Measurements from ENCODE around the gene ZNF318. TPM values are rescaled to one million over a fixed set of nuclear protein-coding genes. Genes with fewer than 3 reads are reported as not detected.

The ZNF318 gene
- total RNA-seq, 1 experiment from 2014 or later = 17.1 TPM

DNA sequence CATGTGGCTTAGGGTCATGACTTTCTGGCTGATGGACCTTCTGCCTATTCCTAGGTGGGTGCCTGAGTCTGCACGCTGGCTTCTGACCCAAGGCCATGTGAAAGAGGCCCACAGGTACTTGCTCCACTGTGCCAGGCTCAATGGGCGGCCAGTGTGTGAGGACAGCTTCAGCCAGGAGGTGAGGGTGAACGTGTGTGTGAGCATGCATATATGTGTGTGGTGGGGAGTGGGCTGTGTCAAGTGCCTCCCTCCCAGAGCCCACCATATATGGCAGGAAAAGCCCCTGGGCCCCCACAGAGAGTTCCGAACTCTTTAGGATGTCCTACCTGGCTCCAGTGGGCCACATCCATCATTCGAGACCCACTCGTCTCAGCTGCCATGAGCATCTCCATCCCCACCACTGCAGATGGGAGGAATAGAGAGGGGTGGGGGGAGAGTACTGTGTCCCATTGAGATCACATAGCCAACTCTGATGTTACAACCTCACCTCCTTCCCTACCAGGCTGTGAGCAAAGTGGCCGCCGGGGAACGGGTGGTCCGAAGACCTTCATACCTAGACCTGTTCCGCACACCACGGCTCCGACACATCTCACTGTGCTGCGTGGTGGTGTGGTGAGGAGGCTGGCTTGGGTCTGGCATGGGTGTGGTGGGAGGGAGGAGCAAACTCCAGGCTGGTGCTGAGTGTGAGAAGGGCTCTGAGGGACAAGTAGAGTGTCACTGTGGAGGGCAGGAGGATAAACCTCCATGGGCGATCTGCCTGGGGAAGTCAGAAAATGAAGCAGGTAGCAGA, 68.2 kb downstream of the ZNF318 start:
- no peak overlapping the region for H3K27ac ChIP-seq
- no peak overlapping the region for H3K4me3 ChIP-seq
- BruUV-seq (replicated peaks) = no TSS peak
- POLR2A ChIA-PET (ENCODE audit: unreplicated experiment) = interaction anchor here (0.7 kb wide), 1 partner anchor 1109 kb away, joined by 4 read pairs; no protein-coding TSS in a partner anchor
- H3K9me3 ChIP-seq (ENCODE audit: insufficient read depth, low read depth) = no peaks in the 10 kb centered on the region
- H3K9me2 ChIP-seq (ENCODE audit: insufficient read depth) = no peaks in the 10 kb centered on the region
- no peaks in the 10 kb centered on the region for H3K4me1 ChIP-seq (replicated peaks; ENCODE audit: insufficient read depth)
- no peak overlapping the region for H3K4me2 ChIP-seq
- intact Hi-C loops (cut with micrococcal nuclease; ENCODE audit: unreplicated experiment) = no loop called here
- no peaks in the 10 kb centered on the region for H3K36me3 ChIP-seq (ENCODE audit: low read depth)
- no peak for DNase-seq
- no peak overlapping the region for H2AFZ ChIP-seq
- H4K20me1 ChIP-seq (ENCODE audit: insufficient read depth) = no peaks in the 10 kb centered on the region
- TF ChIP-seq EZH2 (IDR thresholded peaks at IDR 0.05; ENCODE audit: low read depth) = no peak
- TF ChIP-seq, protein P1, sequence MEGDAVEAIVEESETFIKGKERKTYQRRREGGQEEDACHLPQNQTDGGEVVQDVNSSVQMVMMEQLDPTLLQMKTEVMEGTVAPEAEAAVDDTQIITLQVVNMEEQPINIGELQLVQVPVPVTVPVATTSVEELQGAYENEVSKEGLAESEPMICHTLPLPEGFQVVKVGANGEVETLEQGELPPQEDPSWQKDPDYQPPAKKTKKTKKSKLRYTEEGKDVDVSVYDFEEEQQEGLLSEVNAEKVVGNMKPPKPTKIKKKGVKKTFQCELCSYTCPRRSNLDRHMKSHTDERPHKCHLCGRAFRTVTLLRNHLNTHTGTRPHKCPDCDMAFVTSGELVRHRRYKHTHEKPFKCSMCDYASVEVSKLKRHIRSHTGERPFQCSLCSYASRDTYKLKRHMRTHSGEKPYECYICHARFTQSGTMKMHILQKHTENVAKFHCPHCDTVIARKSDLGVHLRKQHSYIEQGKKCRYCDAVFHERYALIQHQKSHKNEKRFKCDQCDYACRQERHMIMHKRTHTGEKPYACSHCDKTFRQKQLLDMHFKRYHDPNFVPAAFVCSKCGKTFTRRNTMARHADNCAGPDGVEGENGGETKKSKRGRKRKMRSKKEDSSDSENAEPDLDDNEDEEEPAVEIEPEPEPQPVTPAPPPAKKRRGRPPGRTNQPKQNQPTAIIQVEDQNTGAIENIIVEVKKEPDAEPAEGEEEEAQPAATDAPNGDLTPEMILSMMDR (conservative IDR thresholded peaks at IDR 0.05) = no peak
- no peaks in the 10 kb centered on the region for H3F3A ChIP-seq (ENCODE audit: insufficient read depth, low read depth)
- no peaks in the 10 kb centered on the region for H3K79me2 ChIP-seq (ENCODE audit: low read depth)
- CTCF ChIA-PET = no interaction called here
- H3K27me3 ChIP-seq (ENCODE audit: insufficient read depth, low read depth) = no peaks in the 10 kb centered on the region; the same call in 1 of the 2 replicates

DNA sequence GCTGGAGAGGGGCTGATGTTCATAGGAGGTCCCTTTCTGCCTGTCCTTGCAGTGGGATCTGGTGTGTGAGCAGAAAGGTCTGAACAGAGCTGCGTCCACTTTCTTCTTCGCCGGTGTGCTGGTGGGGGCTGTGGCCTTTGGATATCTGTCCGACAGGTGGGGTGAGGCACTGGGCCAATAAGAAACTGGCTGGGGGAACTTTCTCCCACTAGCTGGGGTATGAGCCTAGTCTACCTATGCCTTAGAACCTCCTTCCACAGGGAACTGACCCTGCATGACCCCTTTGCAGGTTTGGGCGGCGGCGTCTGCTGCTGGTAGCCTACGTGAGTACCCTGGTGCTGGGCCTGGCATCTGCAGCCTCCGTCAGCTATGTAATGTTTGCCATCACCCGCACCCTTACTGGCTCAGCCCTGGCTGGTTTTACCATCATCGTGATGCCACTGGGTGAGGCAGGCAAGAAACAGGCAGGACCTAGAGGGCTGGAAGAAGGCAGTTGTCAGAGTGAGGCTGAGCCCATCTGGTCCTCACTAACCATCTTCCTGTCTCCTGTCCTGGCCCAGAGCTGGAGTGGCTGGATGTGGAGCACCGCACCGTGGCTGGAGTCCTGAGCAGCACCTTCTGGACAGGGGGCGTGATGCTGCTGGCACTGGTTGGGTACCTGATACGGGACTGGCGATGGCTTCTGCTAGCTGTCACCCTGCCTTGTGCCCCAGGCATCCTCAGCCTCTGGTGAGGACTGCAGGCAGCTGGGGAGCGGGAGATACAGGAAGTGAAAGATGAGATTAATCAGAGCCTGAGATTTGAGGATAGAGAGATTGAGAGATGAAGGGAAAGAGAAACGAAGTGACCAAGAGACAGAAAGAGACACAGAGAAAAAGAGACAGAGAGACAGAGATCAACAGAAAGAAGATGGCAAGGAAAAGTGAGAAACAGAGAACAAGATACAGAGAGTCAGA, 69.8 kb downstream of the ZNF318 start:
- Histone ChIP-seq H3K27ac (no peak overlapping the region), H3K4me1 (replicated peaks; ENCODE audit: insufficient read depth) (no peaks in the 10 kb centered on the region), H3K4me2 (no peak overlapping the region), H3F3A (ENCODE audit: insufficient read depth, low read depth) (no peaks in the 10 kb centered on the region), H3K36me3 (ENCODE audit: low read depth) (no peaks in the 10 kb centered on the region), H4K20me1 (ENCODE audit: insufficient read depth) (no peaks in the 10 kb centered on the region), H3K9me3 (ENCODE audit: insufficient read depth, low read depth) (no peaks in the 10 kb centered on the region), H3K27me3 (ENCODE audit: insufficient read depth, low read depth) (no peaks in the 10 kb centered on the region; the same call in 1 of the 2 replicates), H3K9me2 (ENCODE audit: insufficient read depth) (no peaks in the 10 kb centered on the region), H3K4me3 (no peak overlapping the region), H2AFZ (no peak overlapping the region), H3K79me2 (ENCODE audit: low read depth) (no peaks in the 10 kb centered on the region)
- BruUV-seq (replicated peaks) = no TSS peak
- ChIA-PET CTCF (no interaction called here), POLR2A (ENCODE audit: unreplicated experiment) (no interaction called here)
- TF ChIP-seq, protein P1 (conservative IDR thresholded peaks at IDR 0.05) = no peak
- no peak for TF ChIP-seq EZH2 (IDR thresholded peaks at IDR 0.05; ENCODE audit: low read depth)
- intact Hi-C loops (cut with micrococcal nuclease; ENCODE audit: unreplicated experiment) = no loop called here
- no peak for DNase-seq

DNA sequence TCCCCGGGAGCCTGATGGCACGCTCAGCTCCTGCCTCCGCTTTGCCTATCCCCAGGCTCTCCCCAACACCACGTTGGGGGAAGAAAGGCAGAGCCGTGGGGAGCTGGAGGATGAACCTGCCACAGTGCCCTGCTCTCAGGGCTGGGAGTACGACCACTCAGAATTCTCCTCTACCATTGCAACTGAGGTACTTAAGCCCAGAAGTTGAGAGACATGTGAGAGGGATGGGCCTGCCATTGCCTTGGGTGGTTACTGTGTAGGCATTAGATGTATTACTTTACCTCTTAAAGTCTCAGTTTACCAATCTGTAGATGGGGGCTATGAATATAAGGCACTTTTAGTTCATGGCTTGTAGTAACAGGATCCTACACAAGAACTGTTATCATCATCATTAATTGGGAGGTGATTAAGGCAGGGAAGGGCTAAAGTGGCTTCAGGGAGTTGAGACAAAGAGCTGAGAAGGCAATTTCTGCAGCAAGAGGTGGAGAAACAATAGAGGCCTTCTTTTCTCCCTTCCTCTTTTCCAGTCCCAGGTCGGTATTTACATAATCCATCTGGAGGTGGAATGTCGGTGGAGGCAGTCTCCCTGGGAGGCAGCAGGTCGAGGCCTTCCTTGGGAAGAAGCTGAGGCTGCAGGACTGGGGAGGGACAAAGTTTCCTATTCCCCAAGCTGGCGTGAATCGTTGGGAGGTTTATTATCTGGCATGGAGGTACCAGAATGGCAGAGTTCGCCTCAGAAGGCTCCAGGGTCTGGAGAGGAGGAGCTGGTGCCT, 70.7 kb downstream of the ZNF318 start:
- Histone ChIP-seq H3K9me2 (ENCODE audit: insufficient read depth) (no peaks in the 10 kb centered on the region), H3K36me3 (ENCODE audit: low read depth) (no peaks in the 10 kb centered on the region), H3F3A (ENCODE audit: insufficient read depth, low read depth) (no peaks in the 10 kb centered on the region), H2AFZ (no peak overlapping the region), H3K9me3 (ENCODE audit: insufficient read depth, low read depth) (no peaks in the 10 kb centered on the region), H3K27me3 (ENCODE audit: insufficient read depth, low read depth) (no peaks in the 10 kb centered on the region; the same call in 1 of the 2 replicates), H4K20me1 (ENCODE audit: insufficient read depth) (no peaks in the 10 kb centered on the region), H3K4me3 (no peak overlapping the region), H3K4me1 (replicated peaks; ENCODE audit: insufficient read depth) (no peaks in the 10 kb centered on the region), H3K27ac (no peak overlapping the region), H3K79me2 (ENCODE audit: low read depth) (no peaks in the 10 kb centered on the region), H3K4me2 (no peak overlapping the region)
- ChIA-PET POLR2A (ENCODE audit: unreplicated experiment) (no interaction called here), CTCF (no interaction called here)
- no peak for TF ChIP-seq EZH2 (IDR thresholded peaks at IDR 0.05; ENCODE audit: low read depth)
- TF ChIP-seq, protein P1 (conservative IDR thresholded peaks at IDR 0.05) = no peak
- DNase-seq = no peak
- BruUV-seq (replicated peaks) = no TSS peak
- intact Hi-C loops (cut with micrococcal nuclease; ENCODE audit: unreplicated experiment) = no loop called here

Measured in PC-9 (cell line).